Memory B cell (primary cell): ENCODE data around the gene INO80E.
"Not testable (repeated sequence)": the region's sequence is repeated elsewhere in the genome, so short reads cannot be mapped to it uniquely, and the experiment has no call there.

Experiments used
- ATAC-seq: fragments of 150-1000 bp; cut with Tn5 transposase; 2 replicates; pipeline ENCODE4 v1.10.0; 2021; ENCODE audit warnings: low read depth, mild to moderate bottlenecking, moderate library complexity
- DNase-seq, 2 donors: peaks; one replicate each; pipeline ENCODE4 v3.0.0; 2022; ENCODE audit warnings: low spot score in 2 of 2
- H3K27ac Mint-ChIP-seq: one replicate; pipeline ENCODE4 v1.8.0; 2022; ENCODE audit warnings: mild to moderate bottlenecking, moderate library complexity, mixed read lengths
- H3K27me3 Mint-ChIP-seq: one replicate; pipeline ENCODE4 v1.8.0; 2022; ENCODE audit warnings: mixed read lengths
- H3K36me3 Mint-ChIP-seq: one replicate; pipeline ENCODE4 v1.8.0; 2022; ENCODE audit warnings: mild to moderate bottlenecking, mixed read lengths
- H3K4me1 Mint-ChIP-seq: one replicate; pipeline ENCODE4 v1.8.0; 2022; ENCODE audit warnings: mixed read lengths
- H3K4me3 Mint-ChIP-seq: one replicate; pipeline ENCODE4 v1.8.0; 2022; ENCODE audit warnings: mild to moderate bottlenecking, moderate library complexity, mixed read lengths
- H3K9me3 Mint-ChIP-seq: one replicate; pipeline ENCODE4 v1.8.0; 2022; ENCODE audit warnings: mixed read lengths

The INO80E gene, protein sequence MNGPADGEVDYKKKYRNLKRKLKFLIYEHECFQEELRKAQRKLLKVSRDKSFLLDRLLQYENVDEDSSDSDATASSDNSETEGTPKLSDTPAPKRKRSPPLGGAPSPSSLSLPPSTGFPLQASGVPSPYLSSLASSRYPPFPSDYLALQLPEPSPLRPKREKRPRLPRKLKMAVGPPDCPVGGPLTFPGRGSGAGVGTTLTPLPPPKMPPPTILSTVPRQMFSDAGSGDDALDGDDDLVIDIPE

DNA sequence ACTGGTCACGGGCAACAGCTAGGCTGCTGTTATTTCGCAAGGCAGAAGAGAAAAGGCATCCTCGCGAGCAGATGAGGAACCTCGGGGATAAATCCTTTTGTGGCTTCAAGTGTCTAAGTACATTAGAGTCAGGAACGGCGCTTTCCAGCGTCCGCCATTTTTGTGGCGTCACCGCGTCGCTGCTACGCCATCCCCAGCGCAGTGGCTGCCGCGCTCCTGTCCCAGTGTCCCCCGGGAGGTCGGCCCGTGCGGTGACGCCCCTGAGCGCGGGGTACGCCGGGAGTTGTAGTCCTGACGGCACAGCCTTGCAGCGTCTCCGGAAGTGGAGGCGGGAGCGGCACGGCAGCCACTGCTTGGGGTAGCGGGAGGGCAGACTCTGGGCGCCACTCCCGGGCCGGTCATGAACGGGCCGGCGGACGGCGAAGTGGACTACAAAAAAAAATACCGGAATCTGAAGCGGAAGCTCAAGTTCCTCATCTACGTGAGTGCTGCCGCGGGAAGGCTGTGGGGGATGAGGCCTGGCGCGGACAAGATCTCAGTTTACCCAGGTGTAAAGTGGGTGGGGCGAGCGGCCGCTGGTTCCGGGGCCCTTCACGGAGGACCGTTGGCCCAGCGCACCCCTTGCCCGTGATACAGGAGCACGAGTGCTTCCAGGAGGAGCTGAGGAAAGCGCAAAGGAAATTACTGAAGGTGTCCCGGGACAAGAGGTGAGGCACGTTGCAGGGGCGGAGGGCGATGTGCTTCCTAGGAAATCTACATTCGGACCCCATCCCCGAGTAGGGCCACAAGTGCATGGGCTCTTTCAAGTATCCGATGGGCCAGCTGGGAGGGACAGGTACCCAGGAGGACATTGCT lies at the start of gene INO80E:
INO80E (plus strand) TSS at position 331 of the 855 bp plus-strand sequence; CDS start at position 401, 70 bp downstream.
- Mint-ChIP-seq H3K36me3 (peaks cover 9% of the 10 kb centered on the region), H3K4me3 (peak within 1 kb of the TSS; percentile 99), H3K4me1 (peaks cover 21% of the 10 kb centered on the region), H3K27me3 (no peaks in the 10 kb centered on the region), H3K9me3 (no peaks in the 10 kb centered on the region), H3K27ac (peak within 1 kb of the TSS; percentile 97)
- peak; percentile 94 for ATAC-seq
- peak; percentile 98 to 99 for DNase-seq

DNA sequence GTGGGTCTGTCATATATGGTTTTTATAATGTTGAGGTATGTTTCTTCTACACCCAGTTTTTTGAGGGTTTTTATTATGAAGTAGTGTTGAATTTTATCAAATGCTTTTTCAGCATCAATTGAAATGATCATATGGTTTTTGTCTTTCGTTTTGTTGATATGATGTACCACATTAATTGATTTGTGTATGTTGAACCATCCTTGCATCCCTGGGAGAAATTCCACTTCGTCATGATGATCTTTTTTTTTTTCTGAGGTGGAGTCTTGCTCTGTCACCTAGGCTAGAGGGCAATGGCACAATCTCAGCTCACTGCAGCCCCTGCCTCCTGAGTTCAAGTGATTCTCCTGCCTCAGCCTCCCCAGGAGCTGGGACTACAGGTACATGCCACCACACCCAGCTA lies 48.1 kb upstream of the INO80E start:
- H3K9me3 Mint-ChIP-seq = no peaks in the 10 kb centered on the region
- no peaks in the 10 kb centered on the region for H3K4me1 Mint-ChIP-seq
- DNase-seq (no peak), ATAC-seq (no peak)
- H3K27me3 Mint-ChIP-seq = peaks cover 9% of the 10 kb centered on the region
- H3K4me3 Mint-ChIP-seq = no peak overlapping the region
- no peak overlapping the region for H3K27ac Mint-ChIP-seq
- H3K36me3 Mint-ChIP-seq = peaks cover 6% of the 10 kb centered on the region

DNA sequence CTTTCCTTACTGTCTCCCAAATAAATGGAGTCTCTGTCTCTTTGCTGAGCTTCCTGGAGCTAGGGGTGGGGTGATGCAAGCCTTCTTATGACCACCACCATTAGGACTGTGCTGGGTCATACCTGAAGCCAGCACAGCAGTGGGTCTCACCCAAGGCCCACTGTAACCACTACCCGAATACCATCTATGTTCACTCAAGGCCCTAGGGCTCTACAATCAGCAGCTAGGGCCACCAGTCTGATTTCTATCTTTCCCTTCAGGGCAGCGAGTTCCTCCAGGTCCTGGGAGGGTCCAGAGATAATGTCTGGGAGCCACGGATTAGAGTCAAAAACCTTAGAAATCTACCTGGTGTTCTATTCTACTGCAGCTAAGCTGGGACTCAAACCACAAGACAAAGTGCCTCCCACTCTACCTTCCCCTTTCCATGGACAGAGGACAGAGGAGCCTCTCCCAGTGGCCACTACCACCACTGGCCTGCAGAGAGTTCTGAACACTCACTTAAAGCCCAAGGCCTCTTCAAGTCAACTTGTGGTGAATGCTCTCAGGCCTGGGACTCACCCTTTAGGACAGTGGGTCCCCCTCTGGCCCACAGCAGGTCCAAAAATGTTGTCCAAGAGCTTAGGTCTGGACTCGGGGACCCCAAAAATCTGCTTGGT lies 45.1 kb upstream of the INO80E start:
- H3K27ac Mint-ChIP-seq = no peak overlapping the region
- peaks cover 9% of the 10 kb centered on the region for H3K27me3 Mint-ChIP-seq
- no peaks in the 10 kb centered on the region for H3K4me1 Mint-ChIP-seq
- no peak for DNase-seq
- H3K4me3 Mint-ChIP-seq = no peak overlapping the region
- no peaks in the 10 kb centered on the region for H3K9me3 Mint-ChIP-seq
- ATAC-seq = no peak
- peaks cover 6% of the 10 kb centered on the region for H3K36me3 Mint-ChIP-seq

DNA sequence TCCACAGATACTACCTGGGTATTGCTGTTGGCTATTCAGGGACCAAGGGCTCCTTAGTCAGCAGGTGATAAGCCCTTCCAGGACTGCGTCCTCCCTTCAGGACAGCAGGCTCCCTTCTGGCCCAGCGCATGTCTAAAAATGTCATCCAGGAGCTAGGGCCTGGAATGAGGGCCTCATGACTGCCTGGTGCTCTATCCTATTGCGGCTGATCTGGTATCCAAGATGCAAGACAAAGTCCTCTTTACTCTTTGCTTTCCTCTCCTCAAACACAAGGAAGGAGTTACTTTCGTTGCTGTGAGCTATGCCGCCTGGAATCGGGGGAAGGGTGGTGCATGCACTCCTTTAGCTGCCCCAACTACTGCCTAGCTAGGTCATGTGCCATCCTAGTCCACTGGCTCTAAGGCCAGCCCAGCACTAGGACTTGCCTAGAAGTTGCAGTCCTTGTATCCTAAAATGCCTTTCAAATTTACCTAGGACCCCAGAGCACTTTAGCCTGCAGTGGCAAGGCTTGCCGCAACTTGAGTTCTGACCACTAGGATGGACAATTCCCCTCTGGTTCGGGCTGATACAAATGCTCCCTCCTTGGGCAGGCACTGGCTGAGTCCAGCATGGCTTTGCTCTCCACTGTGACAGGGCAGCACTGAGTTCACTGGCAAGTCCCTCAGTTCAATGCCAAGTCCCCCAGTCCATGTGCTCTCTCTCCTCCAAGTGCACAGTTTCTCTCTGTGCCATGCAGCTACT lies 44.2 kb upstream of the INO80E start:
- Mint-ChIP-seq H3K4me1 (no peaks in the 10 kb centered on the region), H3K27me3 (peaks cover 9% of the 10 kb centered on the region), H3K27ac (no peak overlapping the region), H3K36me3 (peaks cover 6% of the 10 kb centered on the region), H3K4me3 (no peak overlapping the region), H3K9me3 (no peaks in the 10 kb centered on the region)
- DNase-seq = no peak
- ATAC-seq = no peak

DNA sequence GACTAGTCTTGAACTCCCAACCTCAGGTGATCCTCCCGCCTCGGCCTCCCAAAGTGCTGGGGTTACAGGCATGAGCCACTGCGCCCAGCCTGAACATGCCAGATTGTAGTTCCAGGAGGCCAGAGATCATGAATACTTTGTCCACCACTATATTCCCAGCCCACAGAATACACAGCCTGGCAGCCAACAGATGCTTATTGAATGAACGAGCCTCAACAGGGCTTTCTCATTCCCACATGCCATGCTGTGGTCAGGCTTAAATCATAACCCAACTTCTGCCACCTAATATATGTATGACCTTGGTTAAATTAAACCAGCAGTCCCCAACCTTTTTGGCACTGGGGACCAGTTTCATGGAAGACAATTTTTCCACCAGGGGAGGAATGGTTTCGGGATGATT lies 37.3 kb upstream of the INO80E start:
- ATAC-seq (no peak), DNase-seq (no peak)
- H3K27me3 Mint-ChIP-seq = no peaks in the 10 kb centered on the region
- H3K4me1 Mint-ChIP-seq = peaks cover 14% of the 10 kb centered on the region
- H3K36me3 Mint-ChIP-seq = no peaks in the 10 kb centered on the region
- H3K4me3 Mint-ChIP-seq = no peak overlapping the region
- H3K27ac Mint-ChIP-seq = no peak overlapping the region
- no peaks in the 10 kb centered on the region for H3K9me3 Mint-ChIP-seq

DNA sequence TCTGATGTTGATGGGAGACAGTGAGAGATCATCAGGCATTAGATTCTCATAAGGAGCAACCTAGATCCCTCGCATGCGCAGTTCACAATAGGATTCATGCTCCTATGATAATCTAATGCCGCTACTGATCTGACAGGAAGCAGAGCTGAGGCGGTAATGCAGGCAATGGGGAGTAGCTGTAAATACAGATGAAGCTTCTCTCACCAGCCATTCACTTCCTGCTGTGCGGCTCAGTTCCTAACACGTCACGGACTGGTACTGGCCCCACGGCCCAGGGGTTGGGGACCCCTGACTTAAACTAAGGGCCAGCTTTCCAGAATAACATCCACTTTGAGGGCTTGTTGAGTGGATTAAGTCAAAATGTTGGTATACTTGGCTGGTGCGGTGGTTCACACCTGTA lies 36.7 kb upstream of the INO80E start:
- ATAC-seq (no peak), DNase-seq (no peak)
- Mint-ChIP-seq H3K4me1 (peaks cover 14% of the 10 kb centered on the region), H3K4me3 (no peak overlapping the region), H3K36me3 (no peaks in the 10 kb centered on the region), H3K9me3 (no peaks in the 10 kb centered on the region), H3K27ac (no peak overlapping the region), H3K27me3 (no peaks in the 10 kb centered on the region)

DNA sequence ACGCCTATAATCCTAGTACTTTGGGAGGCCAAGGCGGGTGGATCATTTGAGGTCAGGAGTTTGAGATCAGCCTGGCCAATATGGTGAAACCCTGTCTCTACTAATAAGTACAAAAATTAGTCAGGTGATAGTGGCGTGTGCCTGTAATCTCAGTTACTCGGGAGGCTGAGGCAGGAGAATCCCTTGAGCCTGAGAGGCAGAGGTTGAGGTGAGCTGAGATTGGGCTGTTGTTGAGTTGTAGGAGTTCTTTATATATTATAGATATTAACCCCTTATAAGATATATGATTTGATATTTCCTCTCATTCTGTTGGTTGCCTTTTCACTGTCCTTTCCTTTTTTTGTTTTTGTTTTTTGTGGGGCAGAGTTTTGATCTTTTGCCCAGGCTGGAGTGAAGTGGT lies 36.2 kb upstream of the INO80E start:
- not testable (repeated sequence) for H3K9me3 Mint-ChIP-seq, H3K4me3 Mint-ChIP-seq, H3K27ac Mint-ChIP-seq, DNase-seq, ATAC-seq, H3K27me3 Mint-ChIP-seq, H3K36me3 Mint-ChIP-seq
- H3K4me1 Mint-ChIP-seq = peaks cover 14% of the 10 kb centered on the region

DNA sequence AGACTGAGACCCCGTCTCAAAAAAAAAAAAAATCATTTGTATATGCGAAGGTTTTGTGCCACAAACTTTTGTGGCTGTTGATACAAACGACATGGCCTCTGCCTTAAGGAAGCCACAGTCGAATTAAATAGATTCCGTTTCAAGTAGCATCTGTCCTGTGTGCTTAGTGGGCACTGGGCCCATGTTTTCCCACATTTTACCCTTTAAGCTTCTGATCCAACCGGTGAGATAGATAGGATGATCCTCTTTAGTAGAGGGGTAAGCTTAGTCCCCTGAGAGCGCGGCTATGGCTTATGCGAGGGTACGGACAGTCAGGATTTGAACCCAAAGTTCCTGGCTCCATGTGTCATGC lies 34.9 kb upstream of the INO80E start:
- H3K4me3 Mint-ChIP-seq = peak overlapping the region; percentile 90
- H3K27me3 Mint-ChIP-seq = no peaks in the 10 kb centered on the region
- peak overlapping the region; percentile 88 for H3K27ac Mint-ChIP-seq
- DNase-seq (no peak), ATAC-seq (no peak)
- H3K36me3 Mint-ChIP-seq = no peaks in the 10 kb centered on the region
- H3K4me1 Mint-ChIP-seq = peaks cover 14% of the 10 kb centered on the region
- H3K9me3 Mint-ChIP-seq = no peaks in the 10 kb centered on the region

DNA sequence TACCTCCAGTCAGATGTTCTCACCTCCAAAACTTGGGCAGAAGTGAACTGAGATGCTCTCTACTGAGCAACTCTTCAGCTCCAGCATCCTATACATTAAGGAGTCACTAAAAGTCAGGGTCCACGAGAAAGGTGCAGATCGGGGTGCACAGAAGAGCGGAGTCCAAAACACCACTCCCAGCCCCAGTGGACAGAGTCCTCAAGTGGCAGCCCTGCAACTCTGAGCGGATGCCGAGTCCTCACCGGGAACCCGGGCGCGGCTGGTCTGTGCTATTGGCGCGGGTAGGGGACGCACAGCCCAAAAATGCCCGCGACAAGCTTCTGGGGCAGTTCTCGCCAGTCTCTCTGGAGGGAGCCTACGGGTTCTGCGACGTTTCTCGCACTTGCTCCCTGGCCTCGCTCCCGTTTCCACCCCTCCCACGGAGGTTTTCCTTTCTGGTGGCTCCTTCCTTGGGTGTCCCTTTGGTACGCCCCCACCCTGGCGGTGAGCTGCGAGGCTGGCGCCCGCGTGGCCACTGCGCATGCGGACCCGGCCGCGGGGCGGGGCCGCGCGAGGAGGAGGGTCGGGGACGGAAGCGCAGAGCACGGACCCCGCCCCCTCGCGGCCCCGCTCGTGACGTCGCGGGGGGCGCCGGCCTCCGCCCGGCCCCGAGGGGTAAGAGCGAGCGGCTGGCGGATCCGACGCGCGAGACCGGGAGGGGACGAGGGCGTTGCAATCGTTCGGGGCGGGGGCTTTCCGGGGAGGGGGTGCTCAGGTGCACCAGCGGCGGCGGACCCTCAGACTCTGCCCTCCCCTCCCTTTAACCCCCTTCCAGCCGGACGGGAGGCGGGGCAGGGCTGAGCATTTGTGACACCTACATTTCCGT lies 34.3 kb upstream of the INO80E start, which contains the start of gene TMEM219:
TMEM219 (plus strand) TSS at position 601 of the 865 bp plus-strand sequence. CDS start 1,065 bp downstream, outside the sequence.
- peak; percentile 96 to 98 for DNase-seq

DNA sequence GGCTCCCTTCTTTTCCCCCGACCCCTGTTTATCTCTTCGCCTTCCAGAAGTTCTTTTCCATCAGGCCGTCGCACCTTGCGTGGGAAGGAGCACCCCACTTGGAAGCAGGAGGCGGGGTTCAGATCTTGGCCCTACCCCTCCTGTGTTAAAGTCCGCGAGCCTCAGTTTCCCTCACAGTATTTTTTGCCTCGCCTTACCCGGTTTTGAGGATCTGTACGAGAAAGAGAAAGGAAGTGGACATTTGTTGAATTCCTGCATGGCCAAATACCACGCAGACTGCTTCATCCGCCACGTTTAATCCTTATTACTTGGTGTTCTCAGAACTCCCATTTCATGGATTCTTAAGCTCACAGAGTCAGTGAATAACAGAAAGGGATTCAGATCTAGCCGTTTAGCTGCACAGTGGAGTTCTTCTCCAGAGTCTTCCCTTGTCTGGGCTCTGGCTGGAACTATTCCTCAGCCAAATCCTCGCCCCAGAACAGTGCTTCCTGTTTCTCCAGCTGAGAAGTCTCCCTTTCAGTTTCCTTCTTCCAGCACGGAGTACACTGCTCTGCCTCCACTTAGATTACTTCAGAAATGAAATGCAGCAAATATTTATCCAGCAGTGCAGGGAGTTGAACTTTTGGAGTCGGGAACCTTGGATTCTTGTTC lies 33.6 kb upstream of the INO80E start:
- no peak for DNase-seq

More for the DNA sequence above, 34.3 kb upstream of the INO80E start, which contains the start of gene TMEM219:
- Mint-ChIP-seq H3K4me1 (peaks cover 14% of the 10 kb centered on the region), H3K27me3 (no peaks in the 10 kb centered on the region), H3K4me3 (peak within 1 kb of the TSS; percentile 90), H3K36me3 (no peaks in the 10 kb centered on the region), H3K27ac (peak within 1 kb of the TSS; percentile 88), H3K9me3 (no peaks in the 10 kb centered on the region)
- ATAC-seq = peak; percentile 84

DNA sequence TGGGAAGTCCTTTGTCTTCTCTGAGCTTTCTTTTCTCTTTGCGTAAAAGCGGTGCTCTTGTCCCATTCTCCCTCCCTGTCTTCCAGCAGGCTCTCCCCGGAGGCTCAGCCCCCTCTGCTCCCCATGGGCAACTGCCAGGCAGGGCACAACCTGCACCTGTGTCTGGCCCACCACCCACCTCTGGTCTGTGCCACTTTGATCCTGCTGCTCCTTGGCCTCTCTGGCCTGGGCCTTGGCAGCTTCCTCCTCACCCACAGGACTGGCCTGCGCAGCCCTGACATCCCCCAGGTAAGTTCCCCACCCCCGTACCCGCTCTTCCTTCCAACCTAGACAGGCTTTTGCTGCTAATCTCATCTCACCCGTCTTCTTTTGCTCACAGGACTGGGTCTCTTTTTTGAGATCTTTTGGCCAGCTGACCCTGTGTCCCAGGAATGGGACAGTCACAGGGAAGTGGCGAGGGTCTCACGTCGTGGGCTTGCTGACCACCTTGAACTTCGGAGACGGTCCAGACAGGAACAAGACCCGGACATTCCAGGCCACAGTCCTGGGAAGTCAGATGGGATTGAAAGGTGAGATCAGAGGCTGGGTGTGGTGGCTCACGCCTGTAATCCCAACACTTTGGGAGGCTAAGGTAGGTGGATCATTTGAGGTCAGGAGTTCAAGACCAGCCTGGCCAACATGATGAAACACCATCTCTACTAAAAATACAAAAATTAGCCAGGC lies 32.9 kb upstream of the INO80E start:
- peak overlapping the region; percentile 90 for H3K4me3 Mint-ChIP-seq
- H3K36me3 Mint-ChIP-seq = no peaks in the 10 kb centered on the region
- ATAC-seq (no peak), DNase-seq (no peak)
- no peaks in the 10 kb centered on the region for H3K9me3 Mint-ChIP-seq
- peaks cover 14% of the 10 kb centered on the region for H3K4me1 Mint-ChIP-seq
- peak overlapping the region; percentile 88 for H3K27ac Mint-ChIP-seq
- no peaks in the 10 kb centered on the region for H3K27me3 Mint-ChIP-seq

More for the DNA sequence above, 33.6 kb upstream of the INO80E start:
- H3K9me3 Mint-ChIP-seq = no peaks in the 10 kb centered on the region
- H3K27ac Mint-ChIP-seq = peak overlapping the region; percentile 88
- H3K36me3 Mint-ChIP-seq = no peaks in the 10 kb centered on the region
- no peak for ATAC-seq
- H3K4me1 Mint-ChIP-seq = peaks cover 14% of the 10 kb centered on the region
- no peaks in the 10 kb centered on the region for H3K27me3 Mint-ChIP-seq
- H3K4me3 Mint-ChIP-seq = peak overlapping the region; percentile 90

DNA sequence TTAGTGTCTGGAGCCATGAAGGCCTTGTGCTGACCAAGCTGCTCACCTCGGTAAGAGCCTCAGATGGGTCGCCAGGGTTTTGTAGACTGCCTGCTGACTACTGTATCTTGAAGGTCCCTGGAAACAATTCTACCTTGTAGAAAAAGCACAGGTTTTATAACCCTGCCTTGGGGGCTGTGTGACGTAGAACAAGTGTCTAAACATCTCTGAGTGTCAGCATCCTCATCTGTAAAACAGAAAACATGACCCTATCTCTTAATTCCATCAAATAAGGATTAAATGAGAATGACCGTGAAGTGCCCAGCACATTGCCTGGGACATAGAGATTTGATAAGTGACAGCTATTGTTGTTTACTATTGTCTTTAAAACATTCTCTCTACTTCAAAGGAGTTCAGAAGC lies 27.8 kb upstream of the INO80E start:
- Mint-ChIP-seq H3K4me1 (peaks cover 11% of the 10 kb centered on the region), H3K4me3 (no peak overlapping the region)
- ATAC-seq = no peak

More for the DNA sequence above, 27.8 kb upstream of the INO80E start:
- Mint-ChIP-seq H3K36me3 (peaks cover 9% of the 10 kb centered on the region), H3K27ac (no peak overlapping the region), H3K27me3 (no peaks in the 10 kb centered on the region), H3K9me3 (no peaks in the 10 kb centered on the region)
- no peak for DNase-seq
